Measurements from ENCODE around the gene ARHGEF37. TPM values are rescaled to one million over a fixed set of nuclear protein-coding genes. Genes with fewer than 3 reads are reported as not detected.

ARHGEF37 gene
- total RNA-seq, 1 experiment from 2014 or later: 0.42 TPM

- H3K9me3 ChIP-seq (ENCODE audit: control insufficient read depth, low read depth, low read length): no peaks in the 10 kb centered on the region
- no peaks in the 10 kb centered on the region for H3K79me2 ChIP-seq (ENCODE audit: insufficient read depth, low read length)
- no peak for DNase-seq
- Mint-ChIP-seq H3K27ac (no peak overlapping the region), H3K27me3 (ENCODE audit: low read depth) (peaks cover 3% of the 10 kb centered on the region), H3K9me3 (no peaks in the 10 kb centered on the region), H3K36me3 (ENCODE audit: insufficient read depth in 1 of 3, low read depth in 3 of 3) (no peaks in the 10 kb centered on the region), H3K4me3 (no peak overlapping the region), H3K4me1 (peaks cover 6% of the 10 kb centered on the region in 2 experiments)
- H2BK20ac ChIP-seq (ENCODE audit: low read depth, low read length, poor library complexity, severe bottlenecking): no peak overlapping the region
- H3K14ac ChIP-seq (ENCODE audit: insufficient read depth, low read length): no peak overlapping the region
- no peak overlapping the region for H4K8ac ChIP-seq (replicated peaks; ENCODE audit: insufficient read length, low read depth, low read length)
- WGBS (ENCODE audit: extremely low coverage, insufficient read length, low lambda C conversion rate): no CpG with 5 or more reads among the region's 5 CpGs
- no peak overlapping the region for H3K23ac ChIP-seq (ENCODE audit: insufficient read length, low read depth, low read length)
- no peak overlapping the region for H3K18ac ChIP-seq (ENCODE audit: insufficient read length, low read depth, low read length)
- 0 out of 2 replicates have a peak, but pooled peaks cover 2% of the 10 kb centered on the region for H3K4me1 ChIP-seq (ENCODE audit: insufficient read depth, low read length)
- no peak overlapping the region for H3K4ac ChIP-seq (ENCODE audit: low read depth, low read length)
- H2AFZ ChIP-seq (ENCODE audit: low read length): no peak overlapping the region
- TF ChIP-seq, protein P1, sequence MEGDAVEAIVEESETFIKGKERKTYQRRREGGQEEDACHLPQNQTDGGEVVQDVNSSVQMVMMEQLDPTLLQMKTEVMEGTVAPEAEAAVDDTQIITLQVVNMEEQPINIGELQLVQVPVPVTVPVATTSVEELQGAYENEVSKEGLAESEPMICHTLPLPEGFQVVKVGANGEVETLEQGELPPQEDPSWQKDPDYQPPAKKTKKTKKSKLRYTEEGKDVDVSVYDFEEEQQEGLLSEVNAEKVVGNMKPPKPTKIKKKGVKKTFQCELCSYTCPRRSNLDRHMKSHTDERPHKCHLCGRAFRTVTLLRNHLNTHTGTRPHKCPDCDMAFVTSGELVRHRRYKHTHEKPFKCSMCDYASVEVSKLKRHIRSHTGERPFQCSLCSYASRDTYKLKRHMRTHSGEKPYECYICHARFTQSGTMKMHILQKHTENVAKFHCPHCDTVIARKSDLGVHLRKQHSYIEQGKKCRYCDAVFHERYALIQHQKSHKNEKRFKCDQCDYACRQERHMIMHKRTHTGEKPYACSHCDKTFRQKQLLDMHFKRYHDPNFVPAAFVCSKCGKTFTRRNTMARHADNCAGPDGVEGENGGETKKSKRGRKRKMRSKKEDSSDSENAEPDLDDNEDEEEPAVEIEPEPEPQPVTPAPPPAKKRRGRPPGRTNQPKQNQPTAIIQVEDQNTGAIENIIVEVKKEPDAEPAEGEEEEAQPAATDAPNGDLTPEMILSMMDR (conservative IDR thresholded peaks at IDR 0.05): no peak
- no peak overlapping the region for H3K27ac ChIP-seq (ENCODE audit: insufficient read length, low read depth, low read length)
- H2AK5ac ChIP-seq (ENCODE audit: insufficient read length, low read length): no peak overlapping the region
- no peak overlapping the region for H3K4me2 ChIP-seq (ENCODE audit: insufficient read depth, insufficient read length, low read length)
- no peak overlapping the region for H2BK15ac ChIP-seq (ENCODE audit: low read depth, low read length)
- H3K9ac ChIP-seq (ENCODE audit: extremely low read depth, insufficient read length, low read length): no peak overlapping the region
- H2BK12ac ChIP-seq (ENCODE audit: insufficient read length, low read depth, low read length): no peak overlapping the region
- no peak overlapping the region for H3T11ph ChIP-seq (ENCODE audit: low read length)
- H4K5ac ChIP-seq (ENCODE audit: insufficient read length, low read depth, low read length): no peak overlapping the region
- H3K79me1 ChIP-seq (ENCODE audit: insufficient read depth, low read depth, low read length, poor library complexity, severe bottlenecking): no peaks in the 10 kb centered on the region
- H3K27me3 ChIP-seq (ENCODE audit: insufficient read depth, low read length): no peaks in the 10 kb centered on the region
- no peak overlapping the region for H2BK120ac ChIP-seq (ENCODE audit: low read depth, low read length, poor library complexity, severe bottlenecking)
- no peak overlapping the region for H3K56ac ChIP-seq (ENCODE audit: insufficient read length, low read depth, low read length)
- H2BK5ac ChIP-seq (ENCODE audit: insufficient read length, low read length): no peak overlapping the region
- no peak overlapping the region for H4K91ac ChIP-seq (ENCODE audit: insufficient read length, low read depth, low read length)
- H3K23me2 ChIP-seq (ENCODE audit: insufficient read length, low read depth, low read length, poor library complexity, severe bottlenecking): no peaks in the 10 kb centered on the region
- H4K20me1 ChIP-seq (ENCODE audit: control insufficient read depth, insufficient read depth, insufficient read length): no peaks in the 10 kb centered on the region
Observed at GRCh38 chr5:149645725-149646124, 64.4 kb downstream of the ARHGEF37 start.
